Measurements from ENCODE around the gene MYF6. TPM values are rescaled to one million over a fixed set of nuclear protein-coding genes. Genes with fewer than 3 reads are reported as not detected.

Gene MYF6
- total RNA-seq (2021; fragmentation: NEBNext Ultra II Directional; extraction: Animal tissue kit (Norgen Biotek cat#: 25700)) (not detected in 2 replicates), polyA plus RNA-seq (2011; rRNA removed) (0.31 and 0.39 TPM in 2 replicates), polyA minus RNA-seq (2011; rRNA and poly(A)+ RNA removed) (0.19 and 0.56 TPM in 2 replicates)
- 0.41 TPM for polyA plus RNA-seq (2011; cell fraction: cytosol; rRNA removed)
- 0.21 TPM for polyA plus RNA-seq (2011; cell fraction: nucleus; rRNA removed)
- 0.33 to 0.56 TPM (median 0.48 TPM) in 4 replicates for polyA plus RNA-seq (2012, experiment 1 of 2)
- polyA plus RNA-seq (2012, experiment 2 of 2) = 0.22 TPM
- polyA plus RNA-seq (2013, experiment 1 of 2) = 0.06 TPM
- not detected for polyA plus RNA-seq (2013, experiment 2 of 2)
- polyA minus RNA-seq (2011; cell fraction: cytosol; rRNA and poly(A)+ RNA removed) = not detected
- polyA minus RNA-seq (2011; cell fraction: nucleus; rRNA and poly(A)+ RNA removed) = not detected
- long read RNA-seq, experiment 1 = 0 reads
- long read RNA-seq, experiment 2, partial matches to known transcripts = 0 of 1 reads
- long read RNA-seq, experiment 2, other reads (novel, unspliced or antisense) = 0 of 1 reads

DNA sequence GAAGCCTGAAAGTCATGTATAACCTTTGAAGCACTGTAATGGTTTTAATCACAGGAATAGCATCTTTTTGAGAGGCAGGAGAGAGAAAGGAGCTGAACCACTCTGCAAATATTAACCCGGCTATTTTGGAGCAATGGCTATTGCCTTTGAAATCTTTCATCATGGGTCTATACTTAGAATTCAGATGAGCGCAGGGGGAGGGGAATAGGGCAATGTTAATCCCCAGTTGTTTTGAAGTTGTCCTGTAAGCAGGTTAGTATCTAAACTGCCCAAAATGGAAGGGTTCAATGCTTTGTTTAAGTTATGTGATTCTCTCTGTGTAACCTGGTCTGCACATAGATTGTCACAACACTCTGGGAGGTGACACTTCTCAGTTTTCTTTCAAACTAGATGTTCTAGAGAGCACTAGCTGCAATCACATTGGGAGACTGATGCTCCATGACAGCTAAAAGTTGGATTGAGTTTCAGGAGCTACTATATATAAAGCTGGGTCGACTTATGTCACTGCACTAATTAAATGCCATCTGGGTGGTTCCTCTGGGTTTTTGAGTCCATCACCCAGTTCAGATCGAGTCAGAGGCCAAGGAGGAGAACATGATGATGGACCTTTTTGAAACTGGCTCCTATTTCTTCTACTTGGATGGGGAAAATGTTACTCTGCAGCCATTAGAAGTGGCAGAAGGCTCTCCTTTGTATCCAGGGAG lies at the start of gene MYF6:
Gene MYF6 (plus strand): TSS at position 509 of the 704 bp plus-strand sequence. CDS start 86 bp downstream, at position 595.
- H3K4me3 ChIP-seq (ENCODE audit: extremely low read depth in 1 of 4, insufficient read depth in 2 of 4, low read depth in 3 of 4, low read length in 4 of 4) = peak within 1 kb of the TSS; percentile 42 to 54 (median 49)
- H3K9me3 ChIP-seq (ENCODE audit: insufficient read depth in 2 of 2, low read depth in 1 of 2, low read length in 1 of 2) = no peaks in the 10 kb centered on the region
- H2BK12ac ChIP-seq (ENCODE audit: low read depth, low read length) = no peak within 1 kb of the TSS
- ChIA-PET CTCF (ENCODE audit: partially characterized antibody) (interaction anchor here (1.0 to 1.8 kb wide), 3 partner anchors 32 to 76 kb away, joined by 3 to 7 read pairs (median 3); no protein-coding TSS in a partner anchor), POLR2A (ENCODE audit: partially characterized antibody) (interaction anchor here (1.2 to 1.8 kb wide), 2 partner anchors 23 kb away, joined by 5 to 6 read pairs; no protein-coding TSS in a partner anchor)
- H3K27ac ChIP-seq (ENCODE audit: low read depth, low read length) = no peak within 1 kb of the TSS
- H2BK20ac ChIP-seq (ENCODE audit: low read length) = no peak within 1 kb of the TSS
- FAIRE-seq (no peak), DNase-seq (ENCODE audit: low read depth in 1 of 2, low spot score in 2 of 2) (no peak)
- H4K20me1 ChIP-seq (replicated peaks in 1 of 2; ENCODE audit: control insufficient read depth in 1 of 2, insufficient read depth in 2 of 2, low read length in 2 of 2) = peaks cover 0 to 2% of the 10 kb centered on the region in 2 experiments
- no peaks in the 10 kb centered on the region for H3K36me3 ChIP-seq (ENCODE audit: control insufficient read depth in 2 of 4, insufficient read depth in 4 of 4, low read length in 3 of 4)
- H3K4me1 ChIP-seq (replicated peaks in 1 of 4; ENCODE audit: control insufficient read depth in 3 of 4, insufficient read depth in 4 of 4, low read length in 3 of 4) = peaks cover 6 to 24% (median 12%) of the 10 kb centered on the region in 4 experiments
- H2BK15ac ChIP-seq (ENCODE audit: low read length) = no peak within 1 kb of the TSS
- peak within 1 kb of the TSS; percentile 96 to 97 for H3K4me2 ChIP-seq (ENCODE audit: insufficient read depth in 1 of 2, low read depth in 2 of 2, low read length in 2 of 2)
- H3K18ac ChIP-seq (ENCODE audit: extremely low read depth, low read length) = no peak within 1 kb of the TSS
- H4K5ac ChIP-seq (ENCODE audit: insufficient read length, low read depth, low read length) = no peak within 1 kb of the TSS
- peak within 1 kb of the TSS; percentile 41; the same call in 1 of the 2 replicates for H4K8ac ChIP-seq (ENCODE audit: extremely low read depth, insufficient read depth, low read length)
- H3K14ac ChIP-seq (ENCODE audit: insufficient read length) = no peak within 1 kb of the TSS
- no peak within 1 kb of the TSS for H2AFZ ChIP-seq (ENCODE audit: low read length)
- H3K56ac ChIP-seq (replicated peaks; ENCODE audit: insufficient read length, low read depth, low read length) = no peak within 1 kb of the TSS
- H3K23ac ChIP-seq (ENCODE audit: insufficient read length) = no peak within 1 kb of the TSS
- no peak within 1 kb of the TSS; a peak in 1 of 7 replicates for H3K9ac ChIP-seq (replicated peaks in 1 of 4; ENCODE audit: extremely low read depth in 1 of 4, low read depth in 3 of 4, low read length in 3 of 4)
- 79% methylated on average over 4 of the region's 4 CpGs; no CpG with 5 or more reads in 1 of the 2 experiments for WGBS, 2 experiments (ENCODE audit: extremely low coverage in 1 of 2, insufficient coverage in 1 of 2, insufficient read length in 1 of 2, insufficient replicate concordance in 2 of 2, low coverage in 1 of 2, low lambda C conversion rate in 2 of 2, missing lambda C conversion rate in 1 of 2)
- no peak within 1 kb of the TSS for H4K91ac ChIP-seq (replicated peaks; ENCODE audit: insufficient read length, low read length)
- no peak within 1 kb of the TSS for H2BK120ac ChIP-seq (replicated peaks; ENCODE audit: low read depth, low read length)
- peaks cover 11% of the 10 kb centered on the region for H3K23me2 ChIP-seq (ENCODE audit: low read depth, low read length)
- H2BK5ac ChIP-seq (ENCODE audit: low read depth, low read length) = no peak within 1 kb of the TSS
- H3K79me2 ChIP-seq (ENCODE audit: control insufficient read depth in 1 of 2, insufficient read depth in 2 of 2, low read length in 2 of 2) = no peaks in the 10 kb centered on the region
- peaks cover 32 to 59% (median 55%) of the 10 kb centered on the region in 4 experiments for H3K27me3 ChIP-seq (replicated peaks in 1 of 4; ENCODE audit: control insufficient read depth in 3 of 4, extremely low read depth in 1 of 4, insufficient read depth in 3 of 4, low read length in 3 of 4)
- no peak within 1 kb of the TSS for H3K4ac ChIP-seq (replicated peaks; ENCODE audit: insufficient read length, low read depth, low read length)
- no peaks in the 10 kb centered on the region for H3K79me1 ChIP-seq (ENCODE audit: low read depth, low read length)
- no peak within 1 kb of the TSS for H2AK5ac ChIP-seq (ENCODE audit: low read depth, low read length)
- TF ChIP-seq CBX5 (IDR thresholded peaks at IDR 0.05; ENCODE audit: low read depth, low read length) (no peak), TEAD4 (IDR thresholded peaks at IDR 0.05; ENCODE audit: low read depth, low read length) (no peak), SRF (IDR thresholded peaks at IDR 0.05; ENCODE audit: low read depth, low read length) (no peak), SAP30 (IDR thresholded peaks at IDR 0.05; ENCODE audit: insufficient read depth, insufficient replicate concordance, low read length) (no peak), NRF1 (IDR thresholded peaks at IDR 0.05; ENCODE audit: low read depth, low read length) (no peak), ASH2L (IDR thresholded peaks at IDR 0.05; ENCODE audit: low read length) (no peak)
- TF ChIP-seq, protein P1, sequence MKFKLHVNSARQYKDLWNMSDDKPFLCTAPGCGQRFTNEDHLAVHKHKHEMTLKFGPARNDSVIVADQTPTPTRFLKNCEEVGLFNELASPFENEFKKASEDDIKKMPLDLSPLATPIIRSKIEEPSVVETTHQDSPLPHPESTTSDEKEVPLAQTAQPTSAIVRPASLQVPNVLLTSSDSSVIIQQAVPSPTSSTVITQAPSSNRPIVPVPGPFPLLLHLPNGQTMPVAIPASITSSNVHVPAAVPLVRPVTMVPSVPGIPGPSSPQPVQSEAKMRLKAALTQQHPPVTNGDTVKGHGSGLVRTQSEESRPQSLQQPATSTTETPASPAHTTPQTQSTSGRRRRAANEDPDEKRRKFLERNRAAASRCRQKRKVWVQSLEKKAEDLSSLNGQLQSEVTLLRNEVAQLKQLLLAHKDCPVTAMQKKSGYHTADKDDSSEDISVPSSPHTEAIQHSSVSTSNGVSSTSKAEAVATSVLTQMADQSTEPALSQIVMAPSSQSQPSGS (IDR thresholded peaks at IDR 0.05; ENCODE audit: low read length) = no peak

Data from H1 (cell line).